Non-pigmented ciliary epithelial cell (primary cell): ENCODE measurements around the gene LIG1.
"Not testable (repeated sequence)": the region's sequence is repeated elsewhere in the genome, so short reads cannot be mapped to it uniquely, and the experiment has no call there.

ENCODE experiments used
- DNase-seq: peaks from one replicate; pipeline ENCODE4 v3.0.0-alpha.2; 2010; ENCODE audit warnings: low read depth

Gene LIG1

DNA sequence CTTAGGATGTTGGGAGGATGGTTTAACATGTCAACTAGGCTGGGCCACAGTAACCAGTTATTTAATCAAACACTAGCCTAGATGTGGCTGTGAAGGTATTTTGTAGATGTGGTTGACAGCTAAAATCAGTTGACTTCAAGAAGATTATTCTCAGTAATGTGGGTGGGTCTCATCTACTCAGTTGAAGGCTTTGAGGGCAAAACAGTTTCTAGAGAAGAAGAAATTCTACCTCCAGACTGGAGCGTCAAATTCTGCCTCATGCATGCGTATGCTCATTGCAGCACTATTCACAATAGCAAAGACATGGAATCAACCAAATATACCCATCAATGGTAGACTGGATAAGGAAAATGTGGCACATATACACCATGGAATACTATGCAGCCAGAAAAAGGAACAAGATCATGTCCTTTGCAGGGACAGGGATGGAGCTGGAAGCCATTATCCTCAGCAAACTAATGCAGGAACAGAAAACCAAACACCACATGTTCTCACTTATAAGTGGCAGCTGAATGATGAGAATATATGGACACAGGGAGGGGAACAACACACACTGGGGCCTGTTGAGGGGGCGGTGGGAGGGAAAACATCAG lies 99.9 kb downstream of the LIG1 start:
- DNase-seq: not testable (repeated sequence)

DNA sequence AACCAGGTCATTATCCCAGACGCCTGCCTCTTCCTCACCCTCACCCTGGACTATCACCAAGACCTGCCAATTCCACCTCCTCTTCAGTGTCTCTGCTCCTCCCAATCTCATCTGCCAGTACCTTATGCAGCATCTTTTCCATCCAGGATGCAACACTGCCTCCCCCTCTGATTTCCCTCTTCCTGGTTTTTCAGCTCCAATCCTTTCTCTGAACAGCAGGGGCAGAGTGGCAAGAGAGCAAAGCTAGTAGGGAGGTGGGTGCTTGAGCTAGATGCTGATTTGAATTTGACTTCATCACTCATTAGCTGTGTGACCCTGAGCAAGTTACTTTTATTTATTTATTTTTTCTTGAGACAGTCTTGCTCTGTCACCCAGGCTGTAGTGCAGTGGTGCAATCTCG lies 100.7 kb downstream of the LIG1 start:
- no peak for DNase-seq
